WTC11 (cell line): Measurements from ENCODE around the gene CEP131. TPM values are rescaled to one million over a fixed set of nuclear protein-coding genes. Genes with fewer than 3 reads are reported as not detected.

Experiments used
- ATAC-seq: fragments of 200-7000 bp; cut with Tn5 transposase; 2 replicates; pipeline ENCODE4 v1.10.0; 2021; ENCODE audit warnings: mild to moderate bottlenecking, moderate library complexity
- CTCF ChIA-PET: fragments of 300-600 bp; sonication (Branson Sonifier 250); formaldehyde crosslinking; loops from one replicate; lab custom pipeline; 2021; ENCODE audit warnings: antibody characterized with exemption; lab: Charles Lee
- POLR2A ChIA-PET: fragments of 350-600 bp; sonication (Branson Sonifier 250); formaldehyde crosslinking; loops from one replicate; lab custom pipeline; 2021; ENCODE audit warnings: antibody characterized with exemption; lab: Charles Lee
- DNase-seq: peaks from one replicate; pipeline ENCODE4 v3.0.0; 2021; ENCODE audit warnings: low spot score
- H3K27ac Mint-ChIP-seq: 2 replicates; pipeline ENCODE4 v1.8.0; 2021; ENCODE audit warnings: mixed read lengths
- H3K27me3 Mint-ChIP-seq: 2 replicates; pipeline ENCODE4 v1.8.0; 2021; ENCODE audit warnings: low read depth, mild to moderate bottlenecking, moderate library complexity, mixed read lengths
- H3K36me3 Mint-ChIP-seq: 2 replicates; pipeline ENCODE4 v1.8.0; 2021; ENCODE audit warnings: mixed read lengths
- H3K4me1 Mint-ChIP-seq: 2 replicates; pipeline ENCODE4 v1.8.0; 2022; ENCODE audit warnings: mixed read lengths
- H3K4me3 Mint-ChIP-seq: 2 replicates; pipeline ENCODE4 v1.8.0; 2021; ENCODE audit warnings: mild to moderate bottlenecking, moderate library complexity, mixed read lengths
- H3K9me3 Mint-ChIP-seq: 2 replicates; pipeline ENCODE4 v1.8.0; 2021; ENCODE audit warnings: mixed read lengths
- ARID4B ChIP-seq: sonication (generic); formaldehyde crosslinking; IDR thresholded peaks from 2 replicates; pipeline ENCODE4 v1.8.0; 2023; ENCODE audit warnings: missing genetic modification reagents, mild to moderate bottlenecking, borderline replicate concordance
- CREB1 ChIP-seq: sonication (generic); formaldehyde crosslinking; IDR thresholded peaks from 2 replicates; pipeline ENCODE4 v1.8.0; 2023; ENCODE audit warnings: mild to moderate bottlenecking, missing genetic modification reagents
- EMX1 ChIP-seq: fragments of 250-450 bp; sonication (Bioruptor Pico); IDR thresholded peaks from 2 replicates; pipeline ENCODE4 v1.8.0; 2021; ENCODE audit warnings: mild to moderate bottlenecking
- MLX ChIP-seq: sonication (generic); formaldehyde crosslinking; IDR thresholded peaks from 2 replicates; pipeline ENCODE4 v1.8.1; 2023; ENCODE audit warnings: mild to moderate bottlenecking, missing genetic modification reagents, moderate library complexity
- NFE2L1 ChIP-seq: sonication (generic); formaldehyde crosslinking; IDR thresholded peaks from 2 replicates; pipeline ENCODE4 v1.8.1; 2023; ENCODE audit warnings: missing genetic modification reagents
- SMAD3 ChIP-seq: sonication (generic); formaldehyde crosslinking; IDR thresholded peaks from 2 replicates; pipeline ENCODE4 v1.8.0; 2022; ENCODE audit warnings: missing genetic modification reagents, mild to moderate bottlenecking, borderline replicate concordance
- TEAD4 ChIP-seq: sonication (generic); formaldehyde crosslinking; IDR thresholded peaks from 2 replicates; pipeline ENCODE4 v1.8.0; 2022; ENCODE audit warnings: mild to moderate bottlenecking, missing genetic modification reagents
- ZBTB43 ChIP-seq: sonication (generic); formaldehyde crosslinking; IDR thresholded peaks from 2 replicates; pipeline ENCODE4 v1.8.1; 2023; ENCODE audit warnings: mild to moderate bottlenecking, missing genetic modification reagents
- ZNF121 ChIP-seq: sonication (generic); formaldehyde crosslinking; IDR thresholded peaks from 2 replicates; pipeline ENCODE4 v1.8.0; 2023; ENCODE audit warnings: missing genetic modification reagents
- ZNF396 ChIP-seq: fragments of 250-450 bp; sonication (Bioruptor Pico); IDR thresholded peaks from 2 replicates; pipeline ENCODE4 v1.8.0; 2021; ENCODE audit warnings: mild to moderate bottlenecking, moderate library complexity, borderline replicate concordance
- ZNF671 ChIP-seq: fragments of 250-450 bp; sonication (Bioruptor Pico); IDR thresholded peaks from 2 replicates; pipeline ENCODE4 v1.8.0; 2021; ENCODE audit warnings: mild to moderate bottlenecking
- total RNA-seq: library from RNA; stranded (reverse); gene quantifications from 3 replicates; pipeline ENCODE4 v1.2.3, GENCODE V29; 2021
- TF ChIP-seq, protein P1 (sequence below): fragments of 250-450 bp; sonication (Bioruptor Pico); IDR thresholded peaks from 2 replicates; pipeline ENCODE4 v2.1.2; 2022; ENCODE audit warnings: mild to moderate bottlenecking, moderate library complexity
- TF ChIP-seq, protein P2 (sequence below): sonication (generic); formaldehyde crosslinking; IDR thresholded peaks from 2 replicates; pipeline ENCODE4 v1.8.1; 2022; ENCODE audit warnings: mild to moderate bottlenecking, missing genetic modification reagents, moderate library complexity, borderline replicate concordance
- TF ChIP-seq, protein P3 (sequence below): fragments of 200-600 bp; IDR thresholded peaks from 2 replicates; pipeline ENCODE4 v1.8.0; 2022; ENCODE audit warnings: antibody characterized with exemption

The CEP131 gene
- total RNA-seq, 1 experiment from 2014 or later = 35.2 TPM

DNA sequence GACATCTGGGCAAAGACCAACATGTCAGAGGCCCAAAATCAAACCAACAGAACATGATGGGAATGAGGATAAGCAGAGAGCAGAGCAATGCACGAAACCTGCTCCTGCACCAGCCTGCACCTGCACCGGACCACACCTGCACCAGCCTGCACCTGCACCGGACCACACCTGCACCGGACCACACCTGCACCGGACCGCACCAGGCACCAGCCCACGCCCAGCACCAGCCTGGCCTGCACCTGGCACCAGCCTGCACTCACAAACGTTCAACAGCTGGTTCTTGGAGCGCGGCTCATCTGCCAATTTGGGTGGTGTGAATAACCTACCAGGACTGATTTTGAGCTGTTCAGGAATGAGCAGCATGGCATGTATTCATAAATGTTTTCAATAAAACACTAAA, 18.2 kb downstream of the CEP131 start:
- ChIA-PET CTCF (interaction anchor here (0.6 kb wide), 1 partner anchor 42 kb away, joined by 4 read pairs; no protein-coding TSS in a partner anchor), POLR2A (no interaction called here)
- no peak overlapping the region for H3K4me3 Mint-ChIP-seq
- TF ChIP-seq, protein P1, sequence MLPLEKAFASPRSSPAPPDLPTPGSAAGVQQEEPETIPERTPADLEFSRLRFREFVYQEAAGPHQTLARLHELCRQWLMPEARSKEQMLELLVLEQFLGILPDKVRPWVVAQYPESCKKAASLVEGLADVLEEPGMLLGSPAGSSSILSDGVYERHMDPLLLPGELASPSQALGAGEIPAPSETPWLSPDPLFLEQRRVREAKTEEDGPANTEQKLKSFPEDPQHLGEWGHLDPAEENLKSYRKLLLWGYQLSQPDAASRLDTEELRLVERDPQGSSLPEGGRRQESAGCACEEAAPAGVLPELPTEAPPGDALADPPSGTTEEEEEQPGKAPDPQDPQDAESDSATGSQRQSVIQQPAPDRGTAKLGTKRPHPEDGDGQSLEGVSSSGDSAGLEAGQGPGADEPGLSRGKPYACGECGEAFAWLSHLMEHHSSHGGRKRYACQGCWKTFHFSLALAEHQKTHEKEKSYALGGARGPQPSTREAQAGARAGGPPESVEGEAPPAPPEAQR (CRISPR knock-in tag) = no peak
- TF ChIP-seq NFE2L1 (CRISPR knock-in tag) (no peak), ARID4B (no peak), ZNF396 (CRISPR knock-in tag) (no peak), CREB1 (CRISPR knock-in tag) (no peak)
- TF ChIP-seq, protein P2, sequence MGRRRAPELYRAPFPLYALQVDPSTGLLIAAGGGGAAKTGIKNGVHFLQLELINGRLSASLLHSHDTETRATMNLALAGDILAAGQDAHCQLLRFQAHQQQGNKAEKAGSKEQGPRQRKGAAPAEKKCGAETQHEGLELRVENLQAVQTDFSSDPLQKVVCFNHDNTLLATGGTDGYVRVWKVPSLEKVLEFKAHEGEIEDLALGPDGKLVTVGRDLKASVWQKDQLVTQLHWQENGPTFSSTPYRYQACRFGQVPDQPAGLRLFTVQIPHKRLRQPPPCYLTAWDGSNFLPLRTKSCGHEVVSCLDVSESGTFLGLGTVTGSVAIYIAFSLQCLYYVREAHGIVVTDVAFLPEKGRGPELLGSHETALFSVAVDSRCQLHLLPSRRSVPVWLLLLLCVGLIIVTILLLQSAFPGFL (CRISPR knock-in tag) = no peak
- TF ChIP-seq, protein P3, sequence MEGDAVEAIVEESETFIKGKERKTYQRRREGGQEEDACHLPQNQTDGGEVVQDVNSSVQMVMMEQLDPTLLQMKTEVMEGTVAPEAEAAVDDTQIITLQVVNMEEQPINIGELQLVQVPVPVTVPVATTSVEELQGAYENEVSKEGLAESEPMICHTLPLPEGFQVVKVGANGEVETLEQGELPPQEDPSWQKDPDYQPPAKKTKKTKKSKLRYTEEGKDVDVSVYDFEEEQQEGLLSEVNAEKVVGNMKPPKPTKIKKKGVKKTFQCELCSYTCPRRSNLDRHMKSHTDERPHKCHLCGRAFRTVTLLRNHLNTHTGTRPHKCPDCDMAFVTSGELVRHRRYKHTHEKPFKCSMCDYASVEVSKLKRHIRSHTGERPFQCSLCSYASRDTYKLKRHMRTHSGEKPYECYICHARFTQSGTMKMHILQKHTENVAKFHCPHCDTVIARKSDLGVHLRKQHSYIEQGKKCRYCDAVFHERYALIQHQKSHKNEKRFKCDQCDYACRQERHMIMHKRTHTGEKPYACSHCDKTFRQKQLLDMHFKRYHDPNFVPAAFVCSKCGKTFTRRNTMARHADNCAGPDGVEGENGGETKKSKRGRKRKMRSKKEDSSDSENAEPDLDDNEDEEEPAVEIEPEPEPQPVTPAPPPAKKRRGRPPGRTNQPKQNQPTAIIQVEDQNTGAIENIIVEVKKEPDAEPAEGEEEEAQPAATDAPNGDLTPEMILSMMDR = no peak
- DNase-seq (no peak), ATAC-seq (no peak)
- no peaks in the 10 kb centered on the region for H3K9me3 Mint-ChIP-seq
- H3K36me3 Mint-ChIP-seq = no peaks in the 10 kb centered on the region; the same call in 1 of the 2 replicates
- no peak overlapping the region for H3K27ac Mint-ChIP-seq
- no peaks in the 10 kb centered on the region for H3K27me3 Mint-ChIP-seq
- no peaks in the 10 kb centered on the region for H3K4me1 Mint-ChIP-seq

DNA sequence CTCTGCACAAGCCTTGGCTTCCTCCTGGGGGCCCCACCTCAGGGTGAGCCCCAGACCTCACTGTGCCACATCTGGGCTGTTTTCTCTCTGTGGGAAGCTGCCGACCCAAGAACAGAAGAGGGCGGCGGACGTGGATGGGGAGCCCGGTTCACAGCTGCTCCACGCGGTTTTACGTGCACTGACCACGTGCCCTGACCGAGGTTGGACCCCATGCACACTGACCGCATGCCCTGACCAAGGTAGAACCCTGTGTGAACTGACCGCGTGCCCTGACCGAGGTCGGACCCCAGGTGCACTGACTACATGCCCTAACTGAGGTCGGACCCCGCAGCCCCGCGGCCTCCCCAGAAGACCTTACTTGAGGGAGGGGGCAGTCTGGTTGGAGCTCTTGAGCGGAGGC, 19.6 kb downstream of the CEP131 start:
- DNase-seq = no peak
- H3K4me1 Mint-ChIP-seq = no peaks in the 10 kb centered on the region
- H3K27me3 Mint-ChIP-seq = no peaks in the 10 kb centered on the region
- H3K36me3 Mint-ChIP-seq = peaks cover 2% of the 10 kb centered on the region; the same call in 1 of the 2 replicates
- TF ChIP-seq ZNF121 (no peak), MLX (no peak), SMAD3 (no peak), TEAD4 (CRISPR knock-in tag) (no peak), ZBTB43 (CRISPR knock-in tag) (no peak), EMX1 (CRISPR knock-in tag) (no peak), ZNF671 (CRISPR knock-in tag) (no peak)
- CTCF ChIA-PET = no interaction called here
- H3K27ac Mint-ChIP-seq = no peak overlapping the region
- no peaks in the 10 kb centered on the region for H3K9me3 Mint-ChIP-seq
- no peak for ATAC-seq
- POLR2A ChIA-PET = no interaction called here
- H3K4me3 Mint-ChIP-seq = no peak overlapping the region
